HG03575 (cell line): ENCODE measurements around the gene SLC6A19.

ENCODE experiments used
- ATAC-seq: cut with Tn5 transposase; IDR thresholded peaks from one replicate; pipeline ENCODE4 v1.9.1; 2021; ENCODE audit not compliant: unreplicated experiment, insufficient number of reproducible peaks, low FRiP score; ENCODE audit errors: extremely low read depth

SLC6A19 gene

GRCh38 chr5:1177826-1178528 is 23.4 kb upstream of the SLC6A19 start:
- no peak for ATAC-seq

- no peak for ATAC-seq
These were observed 22.6 kb upstream of the SLC6A19 start for GRCh38 chr5:1178529-1179382.

GRCh38 chr5:1179383-1179715 is 22.0 kb upstream of the SLC6A19 start:
- ATAC-seq, result no peak

- no peak for ATAC-seq
These were observed 21.3 kb upstream of the SLC6A19 start for GRCh38 chr5:1180096-1180495.

GRCh38 chr5:1180841-1181271 is 20.5 kb upstream of the SLC6A19 start:
- no peak for ATAC-seq

GRCh38 chr5:1181451-1182359 is 19.7 kb upstream of the SLC6A19 start:
- ATAC-seq, result no peak

GRCh38 chr5:1182360-1182632 is 19.1 kb upstream of the SLC6A19 start:
- no peak for ATAC-seq

GRCh38 chr5:1182633-1183423 is 18.6 kb upstream of the SLC6A19 start:
- no peak for ATAC-seq

GRCh38 chr5:1183424-1184162 is 17.8 kb upstream of the SLC6A19 start:
- no peak for ATAC-seq

GRCh38 chr5:1184163-1184470 is 17.3 kb upstream of the SLC6A19 start:
- no peak for ATAC-seq

GRCh38 chr5:1184481-1184880 is 16.9 kb upstream of the SLC6A19 start:
- ATAC-seq, result no peak

GRCh38 chr5:1185038-1185627 is 16.3 kb upstream of the SLC6A19 start:
- no peak for ATAC-seq

- ATAC-seq, result no peak
These were observed 15.6 kb upstream of the SLC6A19 start for GRCh38 chr5:1185629-1186350.

GRCh38 chr5:1186351-1187233 is 14.8 kb upstream of the SLC6A19 start:
- no peak for ATAC-seq

- ATAC-seq, result no peak
These were observed 14.0 kb upstream of the SLC6A19 start for GRCh38 chr5:1187234-1187949.

- ATAC-seq, result no peak
These were observed 13.5 kb upstream of the SLC6A19 start for GRCh38 chr5:1187950-1188334.
